GM06990 (cell line): ENCODE results near the gene DHX15.

Experiments
- DNase-seq: peaks from one replicate; pipeline ENCODE4 v3.0.0-alpha.2; 2011; ENCODE audit not compliant: insufficient read length; ENCODE audit errors: extremely low read depth
- H3K27me3 ChIP-seq: replicated peaks from 2 replicates; pipeline ENCODE4 v1.6.0; 2011; ENCODE audit warnings: low read length; ENCODE audit not compliant: control insufficient read depth, insufficient read depth
- H3K36me3 ChIP-seq: 2 replicates; pipeline ENCODE4 v1.5.1; 2011; ENCODE audit warnings: low read length; ENCODE audit not compliant: control insufficient read depth, insufficient read depth
- H3K4me3 ChIP-seq: replicated peaks from 2 replicates; pipeline ENCODE4 v1.5.1; 2011; ENCODE audit warnings: low read depth, mild to moderate bottlenecking, control low read depth, low read length
- TF ChIP-seq, protein P1 (sequence below): IDR thresholded peaks from 2 replicates; pipeline ENCODE4 v1.5.1; 2011; ENCODE audit warnings: low read length, control low read depth, mild to moderate bottlenecking, inconsistent platforms; ENCODE audit not compliant: insufficient read depth, poor library complexity, severe bottlenecking

Gene DHX15

DNA sequence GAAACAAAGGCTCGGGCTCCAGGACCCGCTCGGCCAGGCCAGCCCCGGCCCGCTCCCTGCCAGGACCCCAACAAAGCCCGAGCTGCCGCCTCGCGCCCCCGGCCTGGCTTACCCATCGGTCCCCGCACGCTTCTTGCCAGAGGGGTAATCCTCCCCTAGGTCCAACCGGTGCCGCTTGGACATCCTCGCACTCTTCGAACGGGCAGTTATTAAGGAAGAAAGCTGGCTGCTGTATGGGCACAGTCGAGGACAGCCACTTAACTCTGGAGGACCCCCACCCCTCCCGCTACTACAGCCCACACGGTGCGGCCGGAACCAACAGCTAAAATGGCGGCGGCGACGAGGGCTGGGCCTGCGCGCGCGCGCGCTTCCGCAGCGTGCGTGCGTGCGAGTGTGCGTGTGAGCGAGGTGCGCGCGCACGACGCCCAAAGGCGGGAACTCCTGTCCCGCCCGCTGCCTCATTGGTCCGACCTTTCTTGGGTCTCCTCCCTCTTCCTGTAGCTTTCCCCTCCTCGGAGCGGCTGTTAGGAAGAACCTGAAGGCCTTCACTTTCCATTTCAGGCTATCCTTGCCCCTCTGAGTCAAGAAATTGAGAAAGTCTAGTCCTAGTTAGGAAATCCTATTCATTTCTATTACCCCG, at the start of gene DHX15:
DHX15 (minus strand) TSS at position 344 of the 640 bp plus-strand sequence; CDS start at position 183, 161 bp downstream.
- no peaks in the 10 kb centered on the region; the same call in 1 of the 2 replicates for H3K36me3 ChIP-seq
- H3K4me3 ChIP-seq: peak within 1 kb of the TSS; percentile 99
- DNase-seq: peak; percentile 98
- H3K27me3 ChIP-seq: no peaks in the 10 kb centered on the region
- TF ChIP-seq, protein P1, sequence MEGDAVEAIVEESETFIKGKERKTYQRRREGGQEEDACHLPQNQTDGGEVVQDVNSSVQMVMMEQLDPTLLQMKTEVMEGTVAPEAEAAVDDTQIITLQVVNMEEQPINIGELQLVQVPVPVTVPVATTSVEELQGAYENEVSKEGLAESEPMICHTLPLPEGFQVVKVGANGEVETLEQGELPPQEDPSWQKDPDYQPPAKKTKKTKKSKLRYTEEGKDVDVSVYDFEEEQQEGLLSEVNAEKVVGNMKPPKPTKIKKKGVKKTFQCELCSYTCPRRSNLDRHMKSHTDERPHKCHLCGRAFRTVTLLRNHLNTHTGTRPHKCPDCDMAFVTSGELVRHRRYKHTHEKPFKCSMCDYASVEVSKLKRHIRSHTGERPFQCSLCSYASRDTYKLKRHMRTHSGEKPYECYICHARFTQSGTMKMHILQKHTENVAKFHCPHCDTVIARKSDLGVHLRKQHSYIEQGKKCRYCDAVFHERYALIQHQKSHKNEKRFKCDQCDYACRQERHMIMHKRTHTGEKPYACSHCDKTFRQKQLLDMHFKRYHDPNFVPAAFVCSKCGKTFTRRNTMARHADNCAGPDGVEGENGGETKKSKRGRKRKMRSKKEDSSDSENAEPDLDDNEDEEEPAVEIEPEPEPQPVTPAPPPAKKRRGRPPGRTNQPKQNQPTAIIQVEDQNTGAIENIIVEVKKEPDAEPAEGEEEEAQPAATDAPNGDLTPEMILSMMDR: no peak

DNA sequence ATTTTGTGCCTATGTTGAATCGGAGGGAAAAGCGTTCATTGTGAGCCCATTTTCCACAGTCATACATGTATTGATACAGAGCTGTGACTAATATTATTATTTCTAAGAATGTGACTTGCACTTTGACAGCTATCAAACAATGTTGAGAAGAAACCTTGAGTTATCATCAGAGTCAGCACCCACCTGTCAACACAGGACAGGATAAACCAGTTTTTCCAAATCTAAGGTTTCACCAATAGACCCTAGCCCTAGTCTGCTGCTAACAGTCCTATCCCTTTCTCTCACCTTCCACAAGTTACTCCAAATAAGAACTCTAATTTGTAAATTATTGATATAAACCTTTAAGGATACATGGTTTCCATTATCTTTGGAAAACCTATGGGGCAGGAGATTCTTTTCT, 47.7 kb upstream of the DHX15 start:
- DNase-seq: no peak
- Histone ChIP-seq H3K27me3 (no peaks in the 10 kb centered on the region), H3K4me3 (no peak overlapping the region), H3K36me3 (no peaks in the 10 kb centered on the region)
- TF ChIP-seq, protein P1: no peak

DNA sequence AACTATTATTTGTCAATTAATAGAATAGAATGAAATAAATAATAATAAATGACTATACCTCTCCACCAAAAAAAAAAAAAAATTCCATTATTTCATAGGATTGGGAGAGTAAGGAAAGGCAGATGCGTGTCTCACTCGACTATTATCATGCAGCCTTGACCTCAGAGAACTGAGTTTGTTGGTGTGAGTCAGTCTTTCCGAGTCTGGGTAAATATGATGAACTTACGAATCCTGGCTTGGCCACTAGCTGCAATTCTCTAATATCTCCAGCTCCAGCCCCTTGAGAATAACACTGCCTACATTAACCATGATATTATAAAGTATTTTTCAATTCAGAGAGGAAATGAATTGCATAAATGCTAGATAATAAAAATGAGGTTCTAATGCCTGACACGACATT, 46.6 kb upstream of the DHX15 start:
- H3K27me3 ChIP-seq: no peaks in the 10 kb centered on the region
- TF ChIP-seq, protein P1: no peak
- H3K36me3 ChIP-seq: no peaks in the 10 kb centered on the region
- no peak overlapping the region for H3K4me3 ChIP-seq
- DNase-seq: no peak

DNA sequence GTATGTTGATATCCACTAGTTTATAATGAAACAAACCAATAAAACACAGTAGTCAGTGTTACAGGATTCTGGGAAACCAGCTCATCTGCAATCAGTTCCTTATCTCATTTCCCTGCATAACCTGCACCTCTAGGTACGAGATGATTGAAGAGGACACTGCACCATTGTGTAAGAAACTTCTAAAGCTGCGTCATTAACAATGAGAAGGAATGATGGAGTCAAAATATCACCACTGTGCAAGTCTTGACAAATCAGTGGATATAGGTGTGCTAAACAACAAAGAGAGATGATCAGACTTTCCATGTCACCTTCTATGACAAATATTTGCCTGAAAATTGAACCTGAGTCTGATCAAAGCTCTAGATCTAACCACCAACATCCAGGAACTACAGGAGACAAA, 40.7 kb upstream of the DHX15 start:
- H3K36me3 ChIP-seq: no peaks in the 10 kb centered on the region
- no peak for DNase-seq
- no peaks in the 10 kb centered on the region for H3K27me3 ChIP-seq
- TF ChIP-seq, protein P1: no peak
- no peak overlapping the region for H3K4me3 ChIP-seq

DNA sequence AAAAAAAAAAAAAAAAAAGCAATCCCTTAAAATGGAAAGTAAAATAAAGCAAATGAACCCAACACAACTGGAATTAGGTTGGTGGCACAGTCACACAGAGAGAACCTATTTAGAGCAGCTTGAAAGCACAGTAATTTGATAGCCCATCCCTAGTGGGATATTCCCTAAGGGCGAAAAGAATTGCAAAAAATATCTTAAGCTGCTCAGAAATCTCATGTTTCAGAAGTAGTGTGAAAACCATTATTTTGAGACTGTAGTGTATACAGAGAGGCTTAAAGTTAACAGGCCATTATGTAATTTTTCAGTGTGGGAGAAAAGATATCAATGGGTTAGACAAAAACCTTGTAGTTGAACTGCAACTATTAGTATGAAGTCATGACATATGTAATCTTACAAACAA, 40.0 kb upstream of the DHX15 start:
- Histone ChIP-seq H3K27me3 (no peaks in the 10 kb centered on the region), H3K36me3 (no peaks in the 10 kb centered on the region), H3K4me3 (no peak overlapping the region)
- DNase-seq: no peak
- TF ChIP-seq, protein P1: no peak
